Measurements from ENCODE around the gene SHC3.

DNA sequence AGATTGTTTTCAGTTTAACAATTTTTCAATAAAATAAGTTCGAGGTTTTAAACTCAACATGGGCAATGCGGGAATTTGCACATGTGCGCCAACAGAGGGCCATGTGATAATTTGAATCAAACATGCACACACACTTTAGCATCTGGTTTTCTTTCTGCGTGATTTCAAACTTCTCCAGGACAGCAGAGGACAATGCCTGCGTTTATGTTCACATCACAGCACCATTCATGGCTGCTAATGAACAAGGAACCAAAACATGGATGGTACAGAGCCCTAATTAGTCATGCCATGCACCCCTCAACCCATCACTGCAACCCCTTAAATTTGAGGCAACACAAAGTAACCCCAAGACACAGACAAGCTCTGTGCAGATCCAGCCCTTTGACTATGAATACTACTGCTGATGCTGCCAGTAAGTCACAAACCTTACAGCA is 2.8 kb downstream of the SHC3 start:
- TF ChIP-seq POLR2AphosphoS5 (IDR thresholded peaks at IDR 0.05; ENCODE audit: low read depth, low read length) (no peak), REST (IDR thresholded peaks at IDR 0.05; ENCODE audit: insufficient read depth in 1 of 2, low read depth in 2 of 2, low read length in 2 of 2) (no peak)
